GM19324 (cell line): ENCODE data around the gene YWHAB.
"Not testable (repeated sequence)": the region's sequence is repeated elsewhere in the genome, so short reads cannot be mapped to it uniquely, and the experiment has no call there.

Experiments
- ATAC-seq: cut with Tn5 transposase; IDR thresholded peaks from one replicate; pipeline ENCODE4 v1.9.1; 2021; ENCODE audit warnings: mild to moderate bottlenecking, moderate library complexity; ENCODE audit not compliant: unreplicated experiment, low FRiP score

YWHAB gene

DNA sequence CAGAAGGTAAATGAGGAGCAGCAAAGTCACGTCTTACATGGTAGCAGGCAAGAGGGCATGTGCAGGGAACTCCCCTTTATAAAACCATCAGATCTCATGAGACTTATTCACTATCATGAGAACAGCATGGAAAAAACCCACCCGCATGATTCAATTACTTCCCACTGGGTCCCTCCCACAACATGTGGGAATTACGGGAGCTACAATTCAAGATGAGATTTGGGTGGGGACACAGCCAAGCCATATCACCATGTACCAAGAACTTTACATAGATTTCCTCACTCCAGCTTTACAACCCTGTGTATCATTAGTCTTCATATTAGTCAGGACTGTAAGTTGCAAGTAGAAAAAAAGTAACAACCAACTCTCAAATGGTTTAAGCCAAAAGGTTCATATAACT, 21.0 kb upstream of the YWHAB start:
- ATAC-seq: not testable (repeated sequence)

DNA sequence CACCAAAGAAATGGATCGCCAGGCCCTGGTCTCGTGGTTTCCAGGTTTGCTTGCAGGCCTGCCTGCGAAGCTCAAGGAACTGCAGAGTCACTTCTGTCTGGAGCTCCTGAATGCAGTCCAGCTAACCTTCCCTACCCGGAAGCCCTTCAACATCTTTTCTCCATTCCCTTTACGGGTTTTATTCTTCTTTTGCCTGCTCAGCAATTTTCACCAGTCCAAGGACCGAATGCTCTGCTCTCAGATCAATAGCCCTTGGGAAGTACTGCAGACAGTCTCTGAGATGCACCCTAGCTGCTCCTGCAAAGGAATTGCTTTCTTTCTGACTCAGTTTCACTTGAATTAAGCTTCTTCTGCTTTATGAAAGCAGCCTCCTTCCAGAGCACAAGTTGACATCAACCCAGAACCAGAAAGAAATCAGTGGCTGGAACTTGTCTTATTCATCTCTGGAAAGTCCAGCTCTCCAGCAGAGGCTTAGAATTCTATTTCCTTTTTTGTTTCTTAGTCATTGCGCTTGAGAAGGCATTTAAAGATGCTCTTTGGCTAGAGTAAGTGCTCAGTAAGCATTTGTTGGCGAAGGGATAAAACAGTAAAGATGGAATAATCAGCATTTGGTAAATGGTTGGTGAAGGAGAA, 18.7 kb upstream of the YWHAB start:
- no peak for ATAC-seq

DNA sequence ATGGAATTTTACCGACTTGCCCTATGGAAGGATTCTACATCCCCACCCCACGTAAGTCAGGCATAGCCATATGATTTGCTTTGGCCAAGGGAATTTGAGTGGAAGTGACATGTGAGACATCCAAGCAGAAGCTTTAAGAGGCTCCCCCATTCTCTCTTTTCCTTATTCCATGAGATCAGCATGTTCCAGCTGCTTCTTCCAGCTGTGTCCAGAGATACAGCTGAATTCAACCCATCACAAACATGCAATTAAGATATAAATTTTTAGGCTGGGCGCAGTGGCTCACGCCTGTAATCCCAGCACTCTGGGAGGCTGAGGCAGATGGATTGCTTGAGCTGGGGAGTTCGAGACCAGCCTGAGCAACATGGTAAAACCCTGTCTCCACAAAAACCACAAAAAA, 16.0 kb upstream of the YWHAB start:
- no peak for ATAC-seq

DNA sequence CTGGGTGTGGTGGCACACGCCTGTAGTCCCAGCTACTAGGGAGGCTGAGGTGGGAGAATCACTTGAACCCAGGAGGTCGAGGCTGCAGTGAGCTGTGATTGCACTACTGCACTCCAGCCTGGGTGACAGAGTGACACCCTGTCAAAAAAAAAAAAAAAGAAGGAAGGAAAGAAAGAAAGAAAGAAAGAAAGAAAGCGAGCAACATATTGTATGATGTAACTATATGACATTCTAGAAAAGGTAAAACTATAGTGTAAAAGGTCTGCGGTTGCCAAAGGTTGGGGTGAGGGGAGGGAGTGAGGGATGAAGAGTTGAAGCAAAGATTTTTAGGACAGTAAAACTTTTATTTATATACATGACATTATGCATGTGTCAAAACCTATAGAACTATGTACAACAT, 3.1 kb upstream of the YWHAB start:
- ATAC-seq: not testable (repeated sequence)

DNA sequence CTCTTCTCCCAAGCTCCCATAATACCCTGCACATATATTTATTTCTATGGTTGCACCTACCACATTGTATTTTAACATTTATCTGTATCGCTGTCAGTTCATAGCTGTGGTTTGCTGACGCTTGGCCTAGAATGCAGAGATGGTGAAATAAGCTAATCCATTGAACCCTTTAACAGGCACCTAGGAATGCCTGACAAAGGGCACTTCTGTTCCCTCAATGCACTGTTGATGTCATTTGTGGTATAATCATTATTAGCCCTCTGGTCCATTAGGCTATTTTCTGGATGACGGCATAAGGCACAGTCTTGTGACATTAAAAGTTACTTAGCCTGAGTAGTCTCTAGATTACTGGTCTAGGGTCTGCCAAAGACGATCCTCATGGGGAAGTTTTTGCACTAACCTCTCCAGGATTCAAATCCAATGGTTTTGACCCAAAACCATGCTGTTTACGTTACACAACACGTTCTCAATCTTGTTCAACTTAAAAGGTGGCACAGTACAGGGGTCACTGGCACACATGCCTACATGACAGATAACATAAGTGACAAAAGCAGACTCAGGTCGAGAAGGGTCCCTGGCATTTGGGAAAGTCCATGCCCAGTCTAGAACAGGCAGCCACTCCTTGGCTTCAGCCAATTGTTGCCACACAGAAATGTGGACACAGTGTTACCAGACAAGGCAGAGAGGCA, 2.1 kb upstream of the YWHAB start:
- no peak for ATAC-seq

DNA sequence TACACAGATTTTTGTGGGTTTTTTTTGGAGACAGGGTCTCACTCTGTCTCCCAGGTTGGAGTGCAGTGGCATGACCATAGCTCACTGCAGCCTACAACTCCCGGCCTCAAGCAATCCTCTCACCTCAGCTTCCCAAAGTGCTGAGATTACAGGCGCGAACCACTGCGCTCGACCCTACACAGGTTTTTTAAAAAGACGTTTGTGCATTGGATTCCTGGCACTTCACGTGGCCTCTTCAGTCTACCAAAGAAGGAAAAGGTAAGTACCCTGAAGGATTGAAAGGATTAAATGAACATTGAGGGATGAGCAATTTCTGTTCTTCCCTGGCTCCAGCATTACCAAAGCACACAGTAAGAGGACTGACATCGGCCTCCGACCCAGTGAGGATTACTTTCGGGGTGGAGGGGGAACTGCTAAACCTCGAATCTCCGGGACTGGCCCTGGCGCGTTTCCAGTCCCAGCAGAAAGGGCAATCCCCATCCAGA, 556 bp upstream of the YWHAB start:
- no peak for ATAC-seq

DNA sequence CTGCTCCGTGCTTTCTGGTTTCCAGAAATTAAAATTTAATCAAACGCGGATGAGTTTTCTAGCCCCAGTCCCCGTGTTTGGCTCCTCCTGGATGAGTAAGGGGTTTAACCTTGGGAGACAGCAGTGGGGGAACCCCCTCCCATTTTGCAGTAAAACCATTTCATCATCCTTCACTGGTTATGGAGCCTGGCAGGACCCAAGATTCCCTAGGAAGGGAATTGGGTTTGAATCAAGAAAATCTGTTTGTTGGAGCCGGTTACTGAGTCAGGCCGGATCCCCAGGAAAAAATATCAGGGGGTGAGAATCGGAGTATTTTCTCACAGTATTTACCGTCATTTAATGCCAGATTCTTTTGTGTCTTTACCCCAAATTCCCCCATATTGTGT, 754 bp downstream of the YWHAB start:
- no peak for ATAC-seq

DNA sequence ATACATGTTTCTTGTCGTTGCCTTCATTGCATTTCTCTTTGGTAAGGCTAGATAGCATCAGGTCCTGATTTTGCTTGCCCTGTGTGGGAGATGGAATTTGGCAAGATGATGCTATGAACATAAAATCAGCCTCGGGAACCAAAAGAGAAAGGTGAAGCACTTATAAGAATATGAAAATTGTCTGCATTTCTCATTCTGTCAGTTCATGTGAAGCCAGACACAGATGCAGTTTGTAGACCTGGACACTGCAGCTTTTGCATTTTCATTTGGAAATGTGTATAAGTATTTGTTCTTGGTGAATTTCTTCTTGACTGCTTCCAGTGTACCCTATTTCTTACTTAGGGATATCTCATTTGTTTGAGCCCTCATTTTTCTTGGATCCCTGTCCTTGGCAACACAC, 1.3 kb downstream of the YWHAB start:
- ATAC-seq: no peak

DNA sequence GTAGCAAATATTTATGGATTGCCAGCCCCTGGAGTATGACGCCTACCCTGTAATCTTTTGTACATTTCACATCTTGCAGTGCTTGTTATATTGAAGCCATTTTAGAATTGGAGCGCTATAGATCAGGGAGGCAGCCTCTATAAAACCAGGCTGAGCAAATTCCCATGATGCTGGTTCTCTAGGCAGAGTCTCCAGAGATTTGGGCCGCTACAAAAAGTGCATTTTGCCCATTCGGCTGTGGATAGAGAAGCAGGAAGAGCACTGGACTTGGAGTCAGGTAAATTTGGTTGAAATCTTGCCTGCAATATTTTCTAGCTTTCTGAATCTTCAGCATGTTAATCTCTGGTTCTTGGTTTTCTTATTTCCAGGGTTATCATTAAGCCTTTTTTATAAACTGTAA, 2.0 kb downstream of the YWHAB start:
- ATAC-seq: no peak

DNA sequence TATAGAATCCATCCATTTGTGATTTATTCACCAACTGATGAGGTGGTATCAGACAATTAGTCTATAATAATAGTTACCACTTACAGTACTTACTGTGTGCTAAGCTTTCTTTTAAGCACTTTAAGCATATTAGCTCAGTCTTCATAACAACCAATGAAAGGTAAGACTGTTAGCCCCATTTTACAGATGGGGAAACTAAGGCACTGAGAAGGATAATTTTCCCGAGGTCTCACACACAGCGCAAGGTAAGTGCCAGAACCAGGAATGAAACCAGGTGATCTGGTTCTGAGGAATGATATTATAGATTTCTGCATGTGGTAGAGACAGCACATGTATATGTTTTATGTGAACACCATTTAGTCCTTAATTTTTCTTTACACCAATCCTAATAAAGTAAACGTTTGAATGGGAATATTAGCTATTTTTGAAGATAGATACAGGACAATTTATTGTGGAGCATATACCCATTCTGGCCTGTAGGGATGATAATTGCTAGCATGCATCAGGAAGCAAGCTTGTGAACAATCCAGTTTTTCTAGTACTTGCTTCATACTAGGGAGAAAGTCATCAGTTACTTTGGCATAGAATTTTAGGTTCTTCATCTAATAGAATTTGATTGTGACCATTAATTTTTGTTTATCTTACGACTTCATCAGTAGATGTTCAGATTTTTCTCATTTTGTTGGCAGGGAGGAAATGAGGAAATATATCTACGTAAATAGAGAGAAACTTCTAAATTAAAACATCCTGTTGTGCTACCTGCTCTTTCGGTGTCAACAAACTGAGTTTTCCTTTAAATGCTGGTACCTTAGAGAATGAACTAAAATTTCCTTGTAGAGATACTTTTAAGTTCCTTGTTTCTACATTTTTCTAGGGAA, 3.0 kb downstream of the YWHAB start:
- ATAC-seq: no peak

DNA sequence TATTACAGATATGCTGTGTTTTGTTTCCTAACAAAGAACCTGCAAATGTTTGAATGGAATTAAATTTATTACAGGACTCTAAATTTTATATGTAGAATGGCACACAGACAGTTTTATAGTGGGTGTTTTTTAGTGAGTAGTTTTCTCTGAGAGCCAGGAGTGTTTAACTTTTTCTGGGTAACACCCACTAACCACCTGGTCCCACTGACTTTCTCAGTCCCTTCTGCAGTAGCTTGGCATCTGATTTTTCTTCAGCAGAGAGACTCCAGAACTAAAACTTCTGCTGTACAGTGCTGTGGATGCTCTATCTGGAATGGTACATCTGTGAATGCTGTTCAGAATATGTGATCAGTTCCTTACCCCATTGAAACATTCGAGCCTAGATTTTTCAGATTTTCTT, 6.3 kb downstream of the YWHAB start:
- ATAC-seq: no peak

DNA sequence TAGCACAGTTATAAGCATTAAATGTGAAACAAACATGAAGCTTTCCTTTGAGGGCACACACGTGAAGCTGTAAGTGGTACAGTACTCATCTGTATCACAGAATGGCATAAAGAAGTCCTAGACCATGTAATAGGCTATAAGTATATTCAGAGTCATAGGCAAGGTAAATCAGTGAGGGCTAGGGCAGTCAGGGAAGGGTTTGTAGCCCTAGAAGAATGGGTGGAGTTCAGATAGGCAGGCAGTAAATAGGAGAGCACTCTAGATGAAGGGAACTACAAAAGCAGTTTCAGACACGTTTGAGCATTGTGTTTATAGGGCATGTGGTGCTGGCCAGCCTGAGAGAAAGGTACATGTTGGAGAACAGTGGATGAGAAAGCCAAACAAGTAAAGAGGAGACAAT, 9.5 kb downstream of the YWHAB start:
- no peak for ATAC-seq

DNA sequence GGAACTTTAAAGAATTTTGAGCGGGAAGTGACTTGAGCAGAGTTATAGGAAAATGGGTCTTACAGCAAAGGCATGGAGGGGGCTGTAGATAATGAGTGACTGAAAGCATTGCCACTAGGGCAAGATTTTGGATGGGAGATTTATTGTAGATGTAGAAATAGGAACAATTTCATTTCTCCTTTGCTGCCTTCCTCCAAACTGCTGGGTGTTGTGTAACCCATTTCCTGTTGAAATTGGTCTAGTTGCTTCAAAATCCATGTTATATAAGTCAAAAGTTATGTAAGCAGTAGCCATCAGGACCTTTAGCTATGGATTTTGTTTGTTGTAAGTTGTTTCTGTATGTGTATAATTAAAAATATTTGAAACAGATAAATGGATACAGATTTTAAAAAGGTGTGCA, 11.1 kb downstream of the YWHAB start:
- no peak for ATAC-seq

DNA sequence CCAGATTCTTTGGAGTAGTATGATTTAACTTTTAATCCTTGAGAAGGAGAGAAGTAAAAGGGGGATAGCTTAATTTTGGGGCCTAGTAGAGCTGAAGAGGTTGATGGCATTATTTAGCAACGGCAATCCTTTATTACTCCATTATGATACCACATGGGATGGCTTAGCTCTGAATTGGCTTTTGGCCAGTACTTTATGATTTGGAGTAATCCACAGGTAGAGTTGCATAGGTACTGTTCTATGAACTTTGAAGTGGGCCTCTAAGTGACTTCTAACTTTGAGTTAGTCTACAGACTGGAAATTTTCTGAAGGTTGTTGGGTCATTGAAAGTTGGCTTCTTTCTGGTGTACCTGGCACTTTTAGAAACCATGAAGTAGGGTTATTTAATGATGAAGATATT, 11.6 kb downstream of the YWHAB start:
- no peak for ATAC-seq

DNA sequence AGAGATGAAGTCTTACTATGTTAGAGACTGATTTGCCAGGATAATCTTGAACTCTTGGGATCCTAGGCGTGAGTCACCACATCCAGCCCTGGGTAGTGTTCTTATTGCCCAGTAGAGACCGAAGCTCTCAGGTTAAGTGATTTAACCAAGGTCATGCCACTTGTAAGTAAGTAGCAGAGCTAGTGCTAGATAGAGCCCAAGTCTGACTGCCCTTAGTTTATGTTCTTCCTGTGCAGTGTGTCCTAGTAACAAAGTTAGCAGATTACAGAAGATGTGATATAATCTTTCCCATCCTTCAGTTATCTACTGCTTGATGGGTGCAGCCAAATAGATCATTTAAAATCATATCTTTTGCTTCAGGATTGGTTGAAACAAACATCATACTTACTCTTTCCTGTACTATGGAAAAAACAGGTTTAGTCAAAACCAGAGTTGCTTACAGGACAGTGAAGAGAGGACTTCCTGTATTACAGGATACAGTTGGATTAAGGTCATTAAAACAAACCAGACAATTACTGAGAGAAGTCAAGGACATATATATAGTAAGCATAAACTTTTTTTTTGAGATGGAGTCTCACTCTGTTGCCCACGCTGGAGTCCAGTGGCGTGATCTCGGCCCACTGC, 14.8 kb downstream of the YWHAB start:
- ATAC-seq: no peak

DNA sequence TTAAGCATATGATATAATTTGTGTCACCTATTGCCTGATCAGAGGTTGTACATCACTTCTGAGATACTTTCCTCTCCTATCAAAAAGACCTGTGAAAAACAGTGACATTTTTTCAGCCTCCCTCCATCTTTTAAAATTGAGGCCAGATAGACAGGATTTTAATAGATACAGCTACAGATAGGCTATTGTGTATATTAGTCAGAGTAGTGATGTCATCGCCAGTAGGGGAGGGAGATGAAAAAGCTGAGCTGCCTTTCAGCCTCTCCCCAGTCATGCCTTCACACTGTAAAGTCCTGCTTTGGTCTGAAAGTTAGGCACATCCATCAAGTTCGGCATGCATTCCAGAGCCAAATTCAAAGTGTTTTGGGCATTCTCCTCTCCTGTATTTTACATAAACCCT, 16.5 kb downstream of the YWHAB start:
- no peak for ATAC-seq

DNA sequence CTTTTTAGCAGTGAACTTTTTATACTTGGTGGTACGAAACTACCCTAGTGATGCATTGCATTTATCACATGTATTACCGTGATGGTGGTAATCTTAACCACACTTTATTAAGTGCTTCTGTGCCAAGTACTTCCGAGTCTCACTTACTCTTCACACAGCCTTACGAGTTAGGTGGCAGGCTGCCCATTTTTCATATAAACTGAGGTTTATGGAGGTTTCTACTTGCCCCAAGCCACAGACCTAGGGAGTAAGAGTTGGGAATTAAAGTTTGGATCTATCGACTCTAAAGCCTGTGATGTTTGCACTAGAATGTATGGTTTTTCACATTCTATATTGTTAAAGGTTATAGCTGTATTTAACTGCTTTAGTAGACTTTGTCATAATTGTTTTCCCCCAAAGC, 18.9 kb downstream of the YWHAB start:
- ATAC-seq: no peak

DNA sequence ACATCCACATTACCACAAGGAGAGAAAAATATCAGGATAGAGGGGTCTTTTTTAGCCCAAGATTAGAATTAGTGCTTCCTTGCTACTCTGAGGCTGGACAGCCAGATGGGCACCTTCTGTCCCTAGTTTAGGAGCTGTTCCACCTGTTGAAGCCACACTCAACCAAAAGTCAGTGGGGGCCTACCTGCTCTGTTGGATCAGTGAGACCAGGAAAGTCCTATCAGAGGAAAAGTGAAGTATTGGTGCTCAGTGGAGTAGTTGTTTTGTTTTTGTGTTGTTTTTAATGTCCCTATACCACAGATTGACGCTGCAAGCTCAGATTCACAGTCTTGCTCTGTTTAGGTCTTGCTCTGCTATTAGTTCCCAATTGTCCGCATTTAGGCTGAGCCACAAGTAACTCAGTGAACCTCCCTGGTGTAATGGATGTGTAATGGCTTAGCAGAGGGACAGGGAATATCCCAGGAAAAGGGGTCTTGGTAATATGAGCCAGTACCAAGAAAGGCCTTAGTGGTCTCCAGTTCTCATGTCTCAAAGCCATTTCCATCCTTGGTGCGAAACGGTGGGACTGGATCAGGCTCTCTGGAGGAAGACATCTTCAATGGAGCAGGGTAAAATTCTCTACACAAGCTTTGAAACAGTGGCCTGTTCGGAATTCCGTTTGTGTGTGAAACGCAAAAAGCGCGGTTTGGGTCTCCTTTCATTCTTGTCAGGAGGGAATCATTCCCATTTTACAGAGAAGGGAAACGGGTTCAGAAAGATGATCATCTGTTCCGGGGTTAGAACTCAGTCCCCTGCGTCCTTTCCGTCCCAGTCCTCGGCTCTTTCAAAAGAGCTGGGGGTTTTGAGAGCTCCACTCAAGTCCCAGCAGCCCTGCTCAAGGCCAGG, 23.7 kb downstream of the YWHAB start:
- ATAC-seq: no peak

DNA sequence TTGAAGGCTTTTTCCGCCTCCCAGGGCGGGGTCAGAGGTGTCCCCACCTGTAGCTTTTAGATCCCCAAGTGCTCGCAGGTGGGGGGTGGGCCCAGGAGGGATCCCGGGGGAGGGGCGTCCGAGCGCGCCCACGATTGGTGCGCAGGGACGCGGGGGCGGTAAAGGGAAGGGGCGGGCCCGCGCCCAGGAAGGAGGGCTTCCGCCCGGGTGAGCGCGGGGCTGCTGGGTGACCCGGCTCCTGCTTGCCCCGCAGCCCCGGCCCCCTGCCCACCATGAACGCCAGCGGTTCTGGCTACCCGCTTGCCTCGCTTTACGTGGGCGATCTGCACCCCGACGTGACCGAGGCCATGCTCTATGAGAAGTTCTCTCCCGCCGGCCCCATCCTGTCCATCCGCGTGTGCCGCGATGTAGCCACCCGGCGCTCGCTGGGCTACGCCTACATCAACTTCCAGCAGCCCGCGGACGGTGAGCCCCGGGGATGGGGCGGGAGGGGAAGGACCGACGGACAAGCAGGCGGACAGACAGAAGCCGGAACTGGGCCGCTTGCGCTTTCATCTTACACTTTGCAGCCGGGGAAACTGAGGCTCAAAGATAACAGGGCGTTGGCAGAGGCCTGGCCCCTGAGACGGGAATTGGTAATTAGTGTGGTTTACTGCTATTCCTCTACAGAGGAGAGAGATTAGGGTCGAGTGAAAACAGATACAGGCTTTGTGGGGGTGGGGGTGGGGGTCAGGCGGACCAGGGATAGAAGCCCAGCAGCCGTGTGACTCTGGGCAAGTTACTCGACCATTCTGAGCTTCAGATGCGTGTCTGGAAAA, 24.6 kb downstream of the YWHAB start, which contains the start of gene PABPC1L:
TSS of gene PABPC1L (plus strand) at position 189 of the 818 bp plus-strand sequence. CDS start at position 273, 84 bp downstream.
- peak; percentile 89 for ATAC-seq
